NB4 (cell line): ENCODE measurements around the gene C19orf38.

ENCODE experiments used
- DNase-seq: peaks from one replicate; pipeline ENCODE4 v3.0.0; 2010; ENCODE audit warnings: low read depth
- H3K4me3 ChIP-seq: one replicate; pipeline ENCODE4 v1.5.1; 2011; ENCODE audit warnings: mild to moderate bottlenecking, low read depth, low read length, moderate library complexity
- MYC ChIP-seq: IDR thresholded peaks from 2 replicates; pipeline ENCODE4 v1.6.1; 2011; ENCODE audit warnings: low read depth, low read length
- POLR2A ChIP-seq: IDR thresholded peaks from 2 replicates; pipeline ENCODE4 v1.6.1; 2011; ENCODE audit warnings: mild to moderate bottlenecking; ENCODE audit not compliant: insufficient read length; ENCODE audit errors: extremely low read depth
- TF ChIP-seq, protein P1 (sequence below): IDR thresholded peaks from one replicate; pipeline ENCODE4 v1.5.1; 2012; ENCODE audit warnings: low read depth, low read length
- TF ChIP-seq, protein P2 (sequence below): IDR thresholded peaks from 2 replicates; pipeline ENCODE4 v1.6.1; 2011; ENCODE audit warnings: low read depth, low read length

Gene C19orf38

DNA sequence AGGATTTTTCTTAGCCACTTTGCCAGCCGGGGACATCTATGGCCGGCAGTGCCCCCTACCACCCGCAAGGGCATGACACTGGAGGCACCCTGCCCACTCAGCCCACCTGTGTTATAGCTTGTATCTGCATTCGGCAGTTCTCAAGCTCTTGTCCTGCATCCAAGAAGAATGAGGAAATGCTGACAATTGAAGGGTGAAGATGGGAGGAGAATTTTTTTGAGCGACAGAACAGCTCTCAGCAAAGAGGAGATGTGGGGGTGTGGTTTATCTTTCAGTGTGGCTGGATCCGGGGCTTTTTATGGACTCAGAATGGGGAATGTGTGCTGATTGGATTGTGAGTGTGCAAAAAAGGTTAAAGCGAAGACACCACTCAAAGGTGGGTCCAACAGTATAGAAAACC lies 5.4 kb upstream of the C19orf38 start:
- no peak for DNase-seq

DNA sequence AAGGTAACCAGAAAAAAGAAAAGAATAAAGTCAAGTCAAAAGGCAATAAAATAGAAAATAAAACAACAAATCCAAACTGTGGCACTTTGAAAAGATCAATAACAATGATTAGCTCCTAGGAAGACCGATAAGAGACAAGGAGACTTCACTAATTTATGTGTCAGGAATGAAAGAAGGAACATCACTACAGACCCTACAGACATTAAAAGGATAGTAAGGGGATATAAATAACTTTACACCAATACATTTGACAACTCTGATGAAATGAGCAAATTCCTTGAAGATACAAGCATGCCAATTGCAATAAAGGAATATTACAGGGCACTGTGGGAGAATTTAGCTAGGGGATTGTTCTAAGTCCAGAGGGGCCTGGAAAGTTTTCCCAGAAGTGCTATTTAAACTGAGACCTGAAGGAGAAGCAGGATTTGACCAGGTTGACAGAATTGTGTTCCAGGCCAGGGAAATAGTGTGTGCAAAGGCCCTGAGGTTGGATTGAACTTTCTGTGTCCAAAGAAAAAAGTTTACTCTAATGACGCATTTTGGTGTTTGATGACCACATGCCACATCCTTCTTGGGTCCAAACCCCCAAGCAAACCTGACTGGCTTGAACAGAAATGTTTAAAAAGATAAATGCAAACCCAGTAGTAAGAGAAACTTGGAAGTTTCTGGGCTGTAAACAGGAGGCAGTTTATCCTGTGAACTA lies 1.6 kb upstream of the C19orf38 start:
- DNase-seq, result no peak
- H3K4me3 ChIP-seq, result no peak overlapping the region
- TF ChIP-seq POLR2A (no peak), MYC (no peak)
- TF ChIP-seq, protein P1, sequence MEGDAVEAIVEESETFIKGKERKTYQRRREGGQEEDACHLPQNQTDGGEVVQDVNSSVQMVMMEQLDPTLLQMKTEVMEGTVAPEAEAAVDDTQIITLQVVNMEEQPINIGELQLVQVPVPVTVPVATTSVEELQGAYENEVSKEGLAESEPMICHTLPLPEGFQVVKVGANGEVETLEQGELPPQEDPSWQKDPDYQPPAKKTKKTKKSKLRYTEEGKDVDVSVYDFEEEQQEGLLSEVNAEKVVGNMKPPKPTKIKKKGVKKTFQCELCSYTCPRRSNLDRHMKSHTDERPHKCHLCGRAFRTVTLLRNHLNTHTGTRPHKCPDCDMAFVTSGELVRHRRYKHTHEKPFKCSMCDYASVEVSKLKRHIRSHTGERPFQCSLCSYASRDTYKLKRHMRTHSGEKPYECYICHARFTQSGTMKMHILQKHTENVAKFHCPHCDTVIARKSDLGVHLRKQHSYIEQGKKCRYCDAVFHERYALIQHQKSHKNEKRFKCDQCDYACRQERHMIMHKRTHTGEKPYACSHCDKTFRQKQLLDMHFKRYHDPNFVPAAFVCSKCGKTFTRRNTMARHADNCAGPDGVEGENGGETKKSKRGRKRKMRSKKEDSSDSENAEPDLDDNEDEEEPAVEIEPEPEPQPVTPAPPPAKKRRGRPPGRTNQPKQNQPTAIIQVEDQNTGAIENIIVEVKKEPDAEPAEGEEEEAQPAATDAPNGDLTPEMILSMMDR, result no peak
- TF ChIP-seq, protein P2, sequence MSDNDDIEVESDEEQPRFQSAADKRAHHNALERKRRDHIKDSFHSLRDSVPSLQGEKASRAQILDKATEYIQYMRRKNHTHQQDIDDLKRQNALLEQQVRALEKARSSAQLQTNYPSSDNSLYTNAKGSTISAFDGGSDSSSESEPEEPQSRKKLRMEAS, result no peak

More for the DNA sequence above, 5.4 kb upstream of the C19orf38 start:
- H3K4me3 ChIP-seq, result no peak overlapping the region
- TF ChIP-seq POLR2A (no peak), MYC (no peak)
- TF ChIP-seq, protein P1, result no peak
- TF ChIP-seq, protein P2, result no peak

DNA sequence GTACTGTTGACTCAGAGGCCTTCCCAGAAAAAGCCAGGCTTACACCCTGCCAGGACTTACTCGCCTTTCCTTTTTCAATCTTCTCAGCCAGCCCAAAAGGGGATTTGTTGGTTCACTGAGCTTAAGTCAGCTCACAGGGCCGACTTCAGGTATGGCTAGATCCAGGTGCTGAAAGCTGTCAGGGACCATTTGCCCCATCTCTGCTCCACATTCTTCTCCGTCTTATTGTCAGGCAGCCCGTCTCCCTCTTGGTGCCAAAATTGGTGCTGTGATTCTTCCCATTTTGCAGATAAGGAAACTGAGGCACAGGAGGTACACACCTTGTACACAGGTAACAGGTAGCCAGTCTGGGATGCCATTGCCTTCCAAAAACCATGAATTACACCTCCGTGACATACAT lies 2.4 kb downstream of the C19orf38 start:
- DNase-seq, result no peak
- TF ChIP-seq, protein P1, result no peak
- no peak for TF ChIP-seq MYC
- no peak for TF ChIP-seq POLR2A
- TF ChIP-seq, protein P2, result no peak
- no peak overlapping the region for H3K4me3 ChIP-seq

DNA sequence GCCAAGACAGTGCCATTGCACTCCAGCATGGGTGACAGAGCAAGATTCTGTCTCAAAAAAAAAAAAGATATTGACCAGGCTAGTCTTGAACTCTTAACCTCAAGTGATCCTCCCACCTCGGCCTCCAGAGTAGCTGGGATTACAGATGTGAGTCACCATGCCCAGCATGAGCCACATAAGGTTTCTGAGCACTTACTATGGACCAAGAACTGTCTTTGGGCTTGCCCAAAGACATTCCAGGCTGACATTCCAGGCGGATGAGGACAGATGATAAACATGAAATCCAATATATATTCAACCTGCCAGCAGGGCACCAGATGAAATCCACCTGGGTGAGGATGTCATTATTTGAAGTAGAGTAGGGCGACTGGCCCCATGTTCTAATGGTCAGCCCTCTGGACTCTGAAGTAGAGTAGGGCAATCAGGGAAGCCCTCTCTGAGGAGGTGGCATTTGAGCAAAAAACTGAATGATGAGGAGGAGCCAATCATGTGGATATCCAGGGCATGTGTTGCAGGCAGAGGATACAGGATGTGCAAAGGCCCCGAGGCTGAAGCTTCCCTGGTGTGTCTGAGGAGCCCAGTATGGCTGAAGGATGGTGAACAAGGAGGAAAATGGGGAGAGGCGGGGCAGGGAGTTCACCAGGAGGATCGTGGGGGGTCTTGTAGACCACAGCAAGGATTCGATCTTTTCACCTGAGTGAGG lies 4.0 kb downstream of the C19orf38 start:
- H3K4me3 ChIP-seq, result no peak overlapping the region
- DNase-seq, result no peak
- no peak for TF ChIP-seq MYC
- TF ChIP-seq, protein P2, result no peak
- TF ChIP-seq, protein P1, result no peak
- no peak for TF ChIP-seq POLR2A

DNA sequence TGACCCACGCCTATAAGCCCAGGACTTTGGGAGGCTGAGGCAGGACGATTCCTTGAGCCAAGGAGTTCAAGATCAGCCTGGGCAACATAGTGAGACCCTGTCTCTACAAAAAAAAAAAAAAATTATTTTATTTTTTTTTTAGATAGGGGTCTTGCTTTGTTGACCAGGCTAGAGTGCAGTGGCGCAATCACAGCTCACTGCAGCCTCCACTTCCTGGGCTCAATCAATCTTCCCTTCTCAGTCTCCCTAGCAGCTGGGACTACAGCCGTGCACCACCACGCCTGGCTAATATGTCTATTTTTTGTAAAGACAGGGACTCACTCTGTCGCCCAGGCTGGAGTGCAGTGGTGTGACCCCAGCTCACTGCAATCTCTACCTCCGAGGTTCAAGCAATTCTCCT lies 4.7 kb downstream of the C19orf38 start:
- H3K4me3 ChIP-seq, result no peak overlapping the region
- no peak for DNase-seq
- no peak for TF ChIP-seq MYC
- TF ChIP-seq, protein P2, result no peak
- TF ChIP-seq, protein P1, result no peak
- TF ChIP-seq POLR2A, result no peak
